OCI-LY7 (cell line): ENCODE results near the gene KIAA1328.

Source experiments
- CTCF ChIP-seq: fragments of 200-600 bp; sonication (generic); conservative IDR thresholded peaks from 2 replicates; pipeline ENCODE4 v1.5.1; 2014; ENCODE audit warnings: mild to moderate bottlenecking, antibody characterized with exemption, low read length, moderate library complexity, mixed read lengths
- EZH2phosphoT487 ChIP-seq: fragments of 200-600 bp; sonication (generic); IDR thresholded peaks from 2 replicates; pipeline ENCODE4 v1.6.1; 2018; ENCODE audit warnings: low read depth, borderline replicate concordance, mild to moderate bottlenecking, mixed run types, antibody characterized with exemption, low read length, moderate library complexity, mixed read lengths

GRCh38 chr18:37160038-37160820 lies 331.3 kb downstream of the KIAA1328 start:
- TF ChIP-seq CTCF (no peak), EZH2phosphoT487 (no peak)
